HL-60/S4 treated with phorbol 12-myristate 13-acetate at 8.2 ng/mL for 4 days and 3 days (cell line): Measurements from ENCODE around the gene ZBTB3.
"Not testable (repeated sequence)": the region's sequence is repeated elsewhere in the genome, so short reads cannot be mapped to it uniquely, and the experiment has no call there.

Experiments used
- in situ Hi-C: fragments of 300-500 bp; cut with MboI; formaldehyde crosslinking; loops from 2 replicates; pipeline ENCODE4 v1.15.0; 2022; ENCODE audit warnings: low sequenced_read_pairs

ZBTB3 gene

DNA sequence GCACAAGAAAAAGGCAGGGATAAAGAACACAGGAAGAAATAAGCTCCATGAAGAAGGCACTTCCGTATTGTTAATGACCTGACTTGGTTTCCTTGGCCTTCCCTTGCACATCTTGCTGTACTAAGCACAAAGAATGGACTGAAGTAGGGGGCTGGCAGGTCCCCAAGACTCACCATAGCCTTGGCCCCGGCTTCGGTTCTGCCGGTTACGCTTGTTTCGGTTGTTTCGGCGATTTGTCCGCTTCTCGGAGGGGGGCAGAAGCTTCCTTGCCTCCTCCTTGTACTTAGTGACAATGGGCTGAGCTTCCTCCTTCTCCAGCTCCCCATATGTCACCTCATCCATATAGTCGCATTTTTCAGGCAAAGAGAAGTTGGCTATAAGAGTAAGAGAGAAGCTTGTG is 37.1 kb downstream of the ZBTB3 start:
- in situ Hi-C loops, result no loop called here

GRCh38 chr11:62716206-62716605 is 37.8 kb downstream of the ZBTB3 start:
- in situ Hi-C loops, result no loop called here

GRCh38 chr11:62715150-62716130 is 38.5 kb downstream of the ZBTB3 start:
- in situ Hi-C loops, result no loop called here

GRCh38 chr11:62713343-62713742 is 40.6 kb downstream of the ZBTB3 start:
- in situ Hi-C loops, result no loop called here

DNA sequence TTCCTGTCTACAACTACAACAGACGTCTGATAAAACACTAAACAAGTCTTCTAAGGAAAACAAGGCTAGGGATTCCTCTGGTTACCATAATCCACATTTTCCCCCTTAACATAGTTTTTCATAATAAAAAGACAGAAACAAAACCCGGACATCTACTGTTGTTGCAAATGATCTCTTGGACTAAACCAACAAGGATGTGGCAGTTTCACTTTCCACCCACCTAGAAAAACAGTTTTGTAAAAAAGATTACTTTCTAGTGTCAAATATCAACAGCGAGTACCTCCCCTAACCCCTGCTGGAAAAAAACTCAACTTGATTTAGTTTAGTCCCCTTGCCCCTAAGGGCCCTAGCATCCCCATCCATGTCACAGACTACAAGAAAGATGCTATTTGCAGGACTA is 41.1 kb downstream of the ZBTB3 start:
- in situ Hi-C loops, result no loop called here

- in situ Hi-C loops, result no loop called here
These were observed 41.6 kb downstream of the ZBTB3 start for GRCh38 chr11:62712276-62712812.

- in situ Hi-C loops, result no loop called here
These were observed 44.0 kb downstream of the ZBTB3 start for GRCh38 chr11:62710001-62710345.

GRCh38 chr11:62709247-62710000 is 44.5 kb downstream of the ZBTB3 start:
- in situ Hi-C loops, result no loop called here

DNA sequence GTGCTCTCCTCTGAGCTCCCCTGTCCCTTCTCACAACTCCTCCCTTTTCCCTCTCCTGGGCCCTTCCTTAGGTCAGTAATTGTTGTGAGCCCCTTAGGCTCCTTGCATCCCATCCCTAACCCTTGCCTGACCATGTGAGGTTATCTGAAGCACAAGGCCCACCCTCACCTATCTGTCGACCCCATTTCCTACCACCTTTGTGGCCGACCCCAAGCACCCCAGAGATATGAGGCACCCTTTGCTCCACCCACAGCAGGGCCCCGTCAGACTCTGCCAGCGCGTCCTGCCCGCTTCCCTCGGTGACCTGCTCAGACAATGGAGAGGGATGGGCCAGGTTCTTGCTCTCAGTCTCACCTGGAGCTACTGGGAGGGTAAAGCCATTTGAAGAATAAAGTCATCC is 45.2 kb downstream of the ZBTB3 start:
- in situ Hi-C loops, result no loop called here

DNA sequence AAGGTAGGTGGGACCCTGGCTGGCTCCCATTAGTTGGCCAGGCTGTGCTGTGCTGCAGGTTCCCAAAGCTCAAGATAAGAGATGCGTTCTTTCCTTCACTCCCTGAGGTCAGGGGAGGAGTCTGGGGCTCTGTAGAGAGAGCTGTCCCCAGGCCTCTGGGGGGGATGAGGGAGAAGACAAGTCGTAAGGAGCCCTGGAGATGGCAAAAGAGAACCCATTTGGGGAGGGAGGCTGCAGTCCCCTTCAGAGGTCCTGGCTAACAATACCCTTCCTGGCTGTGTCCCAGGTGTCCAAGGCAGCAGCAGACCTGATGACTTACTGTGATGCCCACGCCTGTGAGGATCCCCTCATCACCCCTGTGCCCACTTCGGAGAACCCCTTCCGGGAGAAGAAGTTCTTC is 45.6 kb downstream of the ZBTB3 start:
- in situ Hi-C loops, result no loop called here

- in situ Hi-C loops, result no loop called here
These were observed 46.6 kb downstream of the ZBTB3 start, which contains the start of the genes BSCL2 and GNG3 for GRCh38 chr11:62707277-62707861. Gene BSCL2 (minus strand): TSS chr11:62707424. CDS start chr11:62707195, 229 bp downstream. Gene GNG3 (plus strand): TSS chr11:62707676. CDS start chr11:62708296, 620 bp downstream.

DNA sequence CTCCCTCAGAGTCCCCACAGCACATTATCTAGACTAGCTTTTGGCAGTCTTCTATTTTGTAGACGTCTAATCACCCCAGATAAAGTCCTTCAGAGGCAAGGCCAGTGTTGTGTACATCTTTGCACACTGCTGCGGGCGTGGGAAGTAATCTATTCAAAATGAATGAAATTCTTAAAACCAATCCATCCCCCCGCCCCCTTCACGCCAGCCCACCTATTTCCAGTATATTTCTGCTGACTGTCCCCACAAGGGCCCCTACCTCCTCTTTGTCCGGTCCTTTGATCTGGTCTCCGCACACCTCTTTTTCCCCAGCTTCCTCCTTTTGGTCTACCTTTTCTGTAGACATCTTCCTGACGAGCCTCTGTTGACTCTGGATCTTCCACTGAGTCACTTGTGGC is 47.1 kb downstream of the ZBTB3 start:
- in situ Hi-C loops, result no loop called here

- in situ Hi-C loops, result no loop called here
These were observed 47.8 kb downstream of the ZBTB3 start for GRCh38 chr11:62705880-62706849.

GRCh38 chr11:62705413-62705812 is 48.5 kb downstream of the ZBTB3 start:
- in situ Hi-C loops, result no loop called here

- in situ Hi-C loops, result not testable (repeated sequence)
These were observed 50.0 kb downstream of the ZBTB3 start for GRCh38 chr11:62703921-62704320.

DNA sequence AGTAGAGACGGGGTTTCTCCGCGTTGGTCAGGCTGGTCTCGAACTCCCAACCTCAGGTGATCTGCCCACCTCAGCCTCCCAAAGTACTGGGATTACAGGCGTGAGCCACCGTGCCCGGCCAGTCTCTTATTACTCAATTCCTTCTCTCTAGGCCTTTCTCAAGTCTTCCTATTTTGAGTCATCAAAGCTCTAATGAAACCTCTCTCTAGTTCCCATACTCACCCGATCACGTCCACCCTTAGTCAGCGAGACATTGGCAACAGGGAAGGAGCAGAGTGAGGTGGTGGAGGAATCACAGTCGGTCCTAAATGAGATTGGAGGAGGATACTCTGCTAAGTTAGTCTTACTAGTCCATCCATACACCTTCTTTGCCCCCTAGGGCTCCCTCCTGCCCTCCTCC is 51.7 kb downstream of the ZBTB3 start:
- in situ Hi-C loops, result no loop called here
